NCI-H2107 treated with DMSO at 0.1 percent for 48 hours (cell line): ENCODE data around the gene RNF157.

Experiments used
- DNase-seq: peaks from one replicate; lab custom pipeline; 2025; ENCODE audit not compliant: unreplicated experiment; lab: John Stamatoyannopoulos, UW

RNF157 gene

GRCh38 chr17:76240461-76241203 is at the start of gene RNF157:
Gene RNF157, minus strand, starts transcription at chr17:76240493. Its CDS starts 253 bp downstream, at chr17:76240240.
- DNase-seq: peak; percentile 16

- DNase-seq: no peak
Observed at GRCh38 chr17:76281573-76282371, 41.5 kb upstream of the RNF157 start.

DNA sequence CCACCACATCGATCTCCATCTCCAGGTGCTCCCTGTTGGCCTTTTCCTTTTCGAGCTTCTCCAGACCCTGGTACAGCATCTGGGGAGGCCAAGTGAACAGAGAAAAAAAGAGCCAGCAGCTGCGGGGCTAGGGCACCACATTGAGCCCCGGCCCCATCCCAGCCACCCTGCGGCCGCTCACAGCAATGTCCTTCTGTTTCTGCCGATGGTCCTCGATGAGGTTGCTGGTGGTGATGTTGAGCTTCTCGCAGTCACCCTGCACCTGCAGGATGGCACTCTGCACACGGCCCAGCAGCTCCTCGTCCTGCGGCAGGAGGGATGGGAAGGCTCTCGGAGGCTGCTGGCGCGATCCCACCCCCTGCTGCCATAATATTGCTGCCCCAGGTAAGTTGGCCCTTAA is 40.4 kb upstream of the RNF157 start:
- no peak for DNase-seq

- no peak for DNase-seq
Observed at GRCh38 chr17:76279742-76280287, 39.5 kb upstream of the RNF157 start.

- DNase-seq: peak; percentile 44
Observed at GRCh38 chr17:76278952-76279741, 38.9 kb upstream of the RNF157 start.

- DNase-seq: peak; percentile 18
Observed at GRCh38 chr17:76278268-76278908, 38.1 kb upstream of the RNF157 start.

- no peak for DNase-seq
Observed at GRCh38 chr17:76277300-76278267, 37.3 kb upstream of the RNF157 start.

DNA sequence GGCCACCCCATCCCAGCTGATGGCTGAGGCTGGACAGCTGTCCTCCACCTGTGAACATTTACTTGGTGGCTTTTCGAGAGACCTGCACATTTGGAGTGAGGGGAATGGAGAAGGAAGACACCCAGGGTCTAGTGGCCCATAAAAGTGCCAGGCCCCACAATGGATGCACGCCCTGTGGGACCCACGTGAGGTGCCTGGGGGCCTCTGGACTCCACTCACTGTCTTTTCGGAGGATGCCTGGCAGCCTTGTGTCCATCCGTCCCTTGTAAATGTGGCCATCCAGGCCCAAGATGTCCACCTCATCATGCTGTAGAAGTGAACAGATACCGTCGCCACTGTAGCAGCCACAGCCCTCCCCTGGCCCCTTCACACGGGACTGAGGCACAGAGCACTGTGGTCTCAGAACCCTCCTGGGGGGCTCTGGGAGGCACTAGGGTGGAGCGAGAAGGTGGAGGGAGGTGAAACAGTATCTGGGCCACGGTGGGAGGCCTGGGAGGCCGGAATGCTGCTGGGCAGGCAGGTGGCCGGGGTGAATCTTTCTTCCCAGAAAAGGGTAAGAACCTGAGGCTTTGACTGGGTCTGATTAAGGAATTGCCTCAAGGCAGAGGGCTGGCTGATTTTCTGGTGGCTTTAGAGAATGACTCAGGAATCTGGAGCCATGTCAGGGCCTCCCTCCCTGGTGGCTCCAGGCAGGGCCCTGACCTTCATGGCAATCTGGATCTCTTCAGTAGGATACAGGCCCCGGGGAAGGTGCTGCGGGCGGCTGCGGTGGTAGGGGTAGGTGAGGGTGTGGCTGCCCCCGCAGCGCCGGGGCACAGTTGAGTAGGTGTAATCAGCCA is 36.4 kb upstream of the RNF157 start:
- no peak for DNase-seq

DNA sequence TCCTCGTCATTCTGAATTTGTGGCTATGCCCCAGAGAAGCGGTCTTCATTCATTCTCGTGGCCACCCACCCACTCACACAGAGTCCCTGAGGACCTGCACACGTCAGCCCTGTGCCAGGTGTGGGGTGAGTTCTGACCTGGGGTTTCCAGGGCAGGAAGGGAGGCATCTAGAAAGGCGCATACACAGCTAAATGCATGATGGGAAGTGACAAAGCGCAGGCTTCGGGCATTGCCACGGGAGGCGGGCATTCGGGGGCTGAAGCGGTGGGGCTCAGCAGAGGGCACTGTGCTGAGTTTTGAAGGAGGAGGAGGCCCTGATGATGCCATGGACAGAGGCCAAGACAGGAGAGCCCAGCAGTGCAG is 35.8 kb upstream of the RNF157 start:
- no peak for DNase-seq

- DNase-seq: no peak
Observed at GRCh38 chr17:76275382-76276068, 35.2 kb upstream of the RNF157 start.

DNA sequence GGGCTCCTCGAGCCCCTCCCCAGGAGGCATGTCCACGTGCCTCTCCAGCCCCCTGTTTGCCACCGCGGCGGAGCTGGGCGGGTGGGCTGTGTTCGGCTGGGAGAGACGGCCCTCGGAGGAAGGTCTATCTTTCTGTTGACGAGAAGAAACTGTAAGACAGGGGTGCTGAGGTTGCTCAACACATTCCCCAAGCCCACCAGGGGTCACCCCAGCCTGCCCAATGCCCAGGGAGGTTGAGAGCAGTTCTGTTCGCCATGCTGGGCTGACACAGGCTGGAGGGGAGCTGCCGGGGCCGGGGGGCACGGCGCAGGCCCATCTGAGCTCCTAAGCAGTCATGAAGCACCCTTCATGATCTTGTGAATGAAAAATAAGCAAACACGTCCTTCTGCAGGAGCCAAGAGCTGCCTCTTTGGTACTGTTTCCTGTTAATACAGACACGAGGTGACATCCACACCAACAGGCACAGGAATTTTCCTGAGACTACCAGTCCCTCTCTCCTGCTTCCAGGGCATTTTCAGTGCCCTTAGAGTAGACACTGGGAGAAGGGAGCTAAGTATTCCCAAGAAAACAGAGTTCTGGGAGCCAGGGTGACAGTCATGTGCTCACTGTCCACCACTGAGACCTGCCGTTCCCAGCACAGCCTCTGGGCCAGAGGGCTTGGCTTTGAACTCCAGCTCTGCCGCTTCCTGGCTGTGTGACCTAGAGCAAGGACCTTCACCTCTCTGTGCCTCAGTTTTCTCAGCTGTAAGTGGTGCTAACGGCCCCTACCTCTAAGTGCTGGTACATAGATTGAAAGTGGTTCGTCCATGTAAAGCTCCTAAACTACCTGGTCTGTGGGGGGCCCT is 34.0 kb upstream of the RNF157 start:
- DNase-seq: no peak

GRCh38 chr17:76273445-76274111 is 33.3 kb upstream of the RNF157 start:
- no peak for DNase-seq

GRCh38 chr17:76272541-76273444 is 32.5 kb upstream of the RNF157 start:
- no peak for DNase-seq

DNA sequence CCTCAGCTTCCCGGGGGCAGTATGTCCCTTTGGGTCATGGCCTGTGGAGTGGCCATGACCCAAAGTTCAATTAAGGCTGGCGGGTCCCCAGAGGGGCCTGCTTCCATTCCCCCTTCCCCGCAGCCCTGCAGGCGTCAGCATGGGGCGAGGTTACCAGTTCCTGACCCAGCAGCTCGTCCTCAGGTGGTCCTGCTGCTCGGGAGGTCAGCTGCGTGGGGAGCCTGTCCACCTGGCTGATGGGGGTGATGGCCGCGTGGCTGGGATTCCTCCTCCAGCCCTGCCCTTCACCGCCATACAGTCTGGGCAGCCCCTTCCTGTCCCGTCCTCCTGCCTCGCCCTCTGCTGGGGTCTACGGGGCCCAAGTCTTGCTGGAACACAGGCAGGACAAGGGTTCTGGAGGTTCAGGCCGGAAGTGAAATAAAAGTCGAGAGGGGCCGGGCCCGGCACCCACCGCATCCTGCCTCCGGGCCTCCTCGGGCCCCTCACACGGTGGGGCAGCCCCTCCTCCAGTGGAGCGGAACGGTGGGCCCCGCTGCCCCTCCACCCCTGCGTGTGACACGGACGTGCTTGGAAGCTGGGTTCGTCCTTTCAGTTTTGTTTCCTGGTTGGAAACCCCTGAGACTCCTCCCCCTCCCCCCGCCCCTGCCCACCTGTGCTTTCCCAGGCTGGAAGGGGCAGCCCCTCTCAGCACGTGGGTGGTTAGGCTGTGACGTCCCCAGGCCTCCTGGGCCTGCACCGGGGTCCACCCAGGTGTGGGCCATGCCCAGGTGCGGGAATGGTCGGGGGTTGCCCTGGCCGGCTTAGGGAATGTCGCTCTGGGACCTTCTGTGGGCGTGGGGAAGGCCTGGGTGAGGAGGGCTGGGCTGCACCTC is 31.6 kb upstream of the RNF157 start:
- DNase-seq: no peak
